Fibroblast of peridontal ligament (primary cell): Measurements from ENCODE around the gene COL4A2.
A peak's percentile ranks its signal among the peaks of the same experiment; 100 is the strongest.
"Not testable (repeated sequence)": the region's sequence is repeated elsewhere in the genome, so short reads cannot be mapped to it uniquely, and the experiment has no call there.

ENCODE experiments used
- DNase-seq: peaks from one replicate; pipeline ENCODE4 v3.0.0-alpha.2; 2010; ENCODE audit errors: extremely low read depth

Gene COL4A2

GRCh38 chr13:110379905-110380341 lies 72.8 kb downstream of the COL4A2 start:
- DNase-seq: peak; percentile 55

GRCh38 chr13:110380359-110381028 lies 73.4 kb downstream of the COL4A2 start:
- DNase-seq: peak; percentile 41

- no peak for DNase-seq
These were observed 73.9 kb downstream of the COL4A2 start for GRCh38 chr13:110381029-110381360.

- DNase-seq: peak; percentile 35
These were observed 75.1 kb downstream of the COL4A2 start for GRCh38 chr13:110382229-110382628.

- no peak for DNase-seq
These were observed 75.7 kb downstream of the COL4A2 start for GRCh38 chr13:110382830-110383229.

GRCh38 chr13:110387451-110388107 lies 80.5 kb downstream of the COL4A2 start:
- no peak for DNase-seq

GRCh38 chr13:110388108-110388943 lies 81.2 kb downstream of the COL4A2 start:
- peak; percentile 83 for DNase-seq

- DNase-seq: peak; percentile 95
These were observed 83.5 kb downstream of the COL4A2 start for GRCh38 chr13:110390567-110390966.

- peak; percentile 66 for DNase-seq
These were observed 84.2 kb downstream of the COL4A2 start for GRCh38 chr13:110391273-110391672.

GRCh38 chr13:110392510-110393240 lies 85.6 kb downstream of the COL4A2 start:
- DNase-seq: peak; percentile 62

- no peak for DNase-seq
These were observed 86.7 kb downstream of the COL4A2 start for GRCh38 chr13:110393761-110394160.

- peak; percentile 28 for DNase-seq
These were observed 87.3 kb downstream of the COL4A2 start for GRCh38 chr13:110394371-110394841.

GRCh38 chr13:110395616-110396015 lies 88.5 kb downstream of the COL4A2 start:
- not testable (repeated sequence) for DNase-seq

- DNase-seq: no peak
These were observed 89.4 kb downstream of the COL4A2 start for GRCh38 chr13:110396476-110396875.

GRCh38 chr13:110396913-110397381 lies 89.9 kb downstream of the COL4A2 start:
- peak; percentile 100 for DNase-seq

GRCh38 chr13:110397436-110398115 lies 90.5 kb downstream of the COL4A2 start:
- DNase-seq: peak; percentile 91

GRCh38 chr13:110398564-110399507 lies 91.8 kb downstream of the COL4A2 start:
- DNase-seq: peak; percentile 88

GRCh38 chr13:110399801-110400200 lies 92.7 kb downstream of the COL4A2 start:
- DNase-seq: peak; percentile 84

- peak; percentile 93 for DNase-seq
These were observed 93.9 kb downstream of the COL4A2 start for GRCh38 chr13:110400786-110401533.
